Gastroesophageal sphincter (tissue), 4 donors: ENCODE data around the gene OR2T6. TPM values are rescaled to one million over a fixed set of nuclear protein-coding genes. Genes with fewer than 3 reads are reported as not detected.

ENCODE experiments used
- ATAC-seq: fragments of 150-250 bp; one replicate; pipeline ENCODE4 v1.9.1; 2016; ENCODE audit warnings: mild to moderate bottlenecking, moderate library complexity
- H3K27ac ChIP-seq, 4 donors: fragments of 200-600 bp; sonication (generic) in 3 of 4; 1 replicate in 3 of 4; 2 replicates in 1 of 4; pipeline ENCODE4 v1.5.1; 2016 to 2019
- H3K27me3 ChIP-seq: fragments of 200-600 bp; sonication (generic); one replicate; pipeline ENCODE4 v1.5.1; 2019
- H3K36me3 ChIP-seq, 2 donors: fragments of 200-600 bp; sonication (generic); one replicate each; pipeline ENCODE4 v1.5.1; 2019; ENCODE audit warnings: control low read depth in 1 of 2
- H3K4me1 ChIP-seq, 3 donors: fragments of 200-600 bp; sonication (generic); 1 replicate in 2 of 3; 2 replicates in 1 of 3; pipeline ENCODE4 v1.5.1; 2016 to 2019; ENCODE audit warnings: control low read depth in 2 of 3
- H3K4me3 ChIP-seq, 2 donors: fragments of 200-600 bp; sonication (generic); one replicate each; pipeline ENCODE4 v1.5.1; 2019; ENCODE audit warnings: mild to moderate bottlenecking in 1 of 2, moderate library complexity in 1 of 2
- H3K9me3 ChIP-seq, 3 donors: fragments of 200-600 bp; sonication (generic); one replicate each; pipeline ENCODE4 v1.5.1; 2017 to 2019; ENCODE audit warnings: control low read depth in 2 of 3
- EP300 ChIP-seq: sonication (generic); formaldehyde crosslinking; IDR thresholded peaks from one replicate; pipeline ENCODE4 v1.6.1; 2017; ENCODE audit warnings: antibody characterized with exemption, mild to moderate bottlenecking
- POLR2A ChIP-seq, 2 donors: fragments of 450-650 bp; IDR thresholded peaks; one replicate each; pipeline ENCODE4 v1.6.1; 2017; ENCODE audit warnings: antibody characterized with exemption in 2 of 2, mild to moderate bottlenecking in 2 of 2, moderate library complexity in 1 of 2
- POLR2AphosphoS5 ChIP-seq: sonication (generic); formaldehyde crosslinking; IDR thresholded peaks from one replicate; pipeline ENCODE4 v1.6.1; 2017; ENCODE audit warnings: antibody characterized with exemption
- WGBS, 2 donors: methylation state at CpG; one replicate each; pipeline ENCODE4 v1.1.5; 2018; ENCODE audit warnings: low coverage in 1 of 2; 5-methylcytosine and 5-hydroxymethylcytosine counted together
- total RNA-seq, 4 donors: library from RNA; depleted of rRNA; stranded (reverse); fragments of >200 nt; gene quantifications; one replicate each; pipeline ENCODE4 v1.1.0, GENCODE V29; 2016
- TF ChIP-seq, protein P1 (sequence below), 4 experiments: fragments of 200-600 bp in 2 of 4; fragments of 450-650 bp in 2 of 4; sonication (generic) in 1 of 4; IDR thresholded peaks; one replicate each; pipeline ENCODE4 v1.5.1; 2017 to 2019; ENCODE audit warnings: antibody characterized with exemption in 4 of 4, mild to moderate bottlenecking in 2 of 4, moderate library complexity in 2 of 4

OR2T6 gene
- total RNA-seq, 4 donors from 2014 or later, result 0.04 TPM; not detected in 3

DNA sequence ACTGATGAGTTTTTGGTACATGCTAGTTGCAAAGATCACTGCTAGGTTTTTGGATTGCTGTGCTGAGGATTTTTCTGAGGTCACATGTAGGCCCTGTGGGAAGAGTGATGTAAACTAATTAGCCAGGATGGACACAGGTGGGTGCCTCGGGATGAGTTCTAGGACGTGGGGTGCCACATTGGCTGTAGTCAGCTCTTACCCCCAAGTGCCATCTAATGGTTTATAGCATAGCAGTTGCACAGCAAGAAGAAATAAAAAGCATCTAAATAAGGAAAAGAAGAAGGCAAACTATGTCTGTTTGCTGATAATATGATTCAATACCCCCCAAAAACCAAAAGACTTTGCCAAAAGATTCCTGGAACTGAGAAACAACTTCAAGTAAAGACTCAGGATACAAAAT is 17.5 kb downstream of the OR2T6 start:
- Histone ChIP-seq H3K9me3 (no peaks in the 10 kb centered on the region), H3K4me1 (no peaks in the 10 kb centered on the region), H3K4me3 (no peak overlapping the region), H3K27me3 (peaks cover 7% of the 10 kb centered on the region), H3K36me3 (no peaks in the 10 kb centered on the region), H3K27ac (no peak overlapping the region)
- ATAC-seq, result no peak
- 55 to 61% methylated on average over 2 of the region's 2 CpGs for WGBS, 2 donors
- TF ChIP-seq, protein P1, sequence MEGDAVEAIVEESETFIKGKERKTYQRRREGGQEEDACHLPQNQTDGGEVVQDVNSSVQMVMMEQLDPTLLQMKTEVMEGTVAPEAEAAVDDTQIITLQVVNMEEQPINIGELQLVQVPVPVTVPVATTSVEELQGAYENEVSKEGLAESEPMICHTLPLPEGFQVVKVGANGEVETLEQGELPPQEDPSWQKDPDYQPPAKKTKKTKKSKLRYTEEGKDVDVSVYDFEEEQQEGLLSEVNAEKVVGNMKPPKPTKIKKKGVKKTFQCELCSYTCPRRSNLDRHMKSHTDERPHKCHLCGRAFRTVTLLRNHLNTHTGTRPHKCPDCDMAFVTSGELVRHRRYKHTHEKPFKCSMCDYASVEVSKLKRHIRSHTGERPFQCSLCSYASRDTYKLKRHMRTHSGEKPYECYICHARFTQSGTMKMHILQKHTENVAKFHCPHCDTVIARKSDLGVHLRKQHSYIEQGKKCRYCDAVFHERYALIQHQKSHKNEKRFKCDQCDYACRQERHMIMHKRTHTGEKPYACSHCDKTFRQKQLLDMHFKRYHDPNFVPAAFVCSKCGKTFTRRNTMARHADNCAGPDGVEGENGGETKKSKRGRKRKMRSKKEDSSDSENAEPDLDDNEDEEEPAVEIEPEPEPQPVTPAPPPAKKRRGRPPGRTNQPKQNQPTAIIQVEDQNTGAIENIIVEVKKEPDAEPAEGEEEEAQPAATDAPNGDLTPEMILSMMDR (IDR thresholded peaks at IDR 0.05), result no peak
- TF ChIP-seq POLR2AphosphoS5 (no peak), POLR2A (IDR thresholded peaks at IDR 0.05) (no peak), EP300 (no peak)

DNA sequence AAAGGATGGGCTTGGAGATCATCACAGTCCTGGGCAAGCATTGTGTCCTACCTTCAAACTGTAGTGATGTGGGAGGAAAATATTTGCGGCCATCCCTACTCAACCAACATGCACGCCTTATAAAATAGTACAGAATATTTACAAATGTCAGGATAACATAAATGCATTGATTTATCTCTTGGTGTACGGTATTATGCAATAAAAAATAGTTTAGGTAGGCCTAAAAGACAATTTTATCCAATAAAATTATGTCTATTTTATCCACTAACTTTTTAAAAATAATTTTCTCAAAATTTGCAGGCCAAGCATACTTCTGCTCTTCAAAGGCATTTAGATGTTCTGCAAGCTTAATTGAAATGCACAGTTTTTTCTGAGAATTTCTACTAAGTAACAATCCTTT is 27.2 kb downstream of the OR2T6 start, which contains the start of gene OR2T1:
TSS of gene OR2T1 (plus strand) at position 301 of the 400 bp plus-strand sequence. CDS start 3,100 bp downstream, outside the sequence.
- Histone ChIP-seq H3K27me3 (peaks cover 6% of the 10 kb centered on the region), H3K4me3 (no peak within 1 kb of the TSS), H3K4me1 (no peaks in the 10 kb centered on the region), H3K9me3 (no peaks in the 10 kb centered on the region), H3K36me3 (no peaks in the 10 kb centered on the region), H3K27ac (no peak within 1 kb of the TSS)
- ATAC-seq, result no peak
- TF ChIP-seq, protein P1 (IDR thresholded peaks at IDR 0.05), result no peak
- TF ChIP-seq POLR2A (IDR thresholded peaks at IDR 0.05), result no peak
- TF ChIP-seq EP300, result no peak
- TF ChIP-seq POLR2AphosphoS5, result no peak
- 56 to 73% methylated on average over 3 of the region's 3 CpGs for WGBS, 2 donors

- Histone ChIP-seq H3K4me3 (no peak overlapping the region), H3K27ac (no peak overlapping the region), H3K36me3 (no peaks in the 10 kb centered on the region), H3K4me1 (no peaks in the 10 kb centered on the region), H3K9me3 (no peaks in the 10 kb centered on the region), H3K27me3 (peaks cover 6% of the 10 kb centered on the region)
- WGBS, 2 donors, result 77 to 84% methylated on average over 6 of the region's 6 CpGs
- ATAC-seq, result no peak
- TF ChIP-seq POLR2AphosphoS5 (no peak), POLR2A (IDR thresholded peaks at IDR 0.05) (no peak), EP300 (no peak)
- TF ChIP-seq, protein P1 (IDR thresholded peaks at IDR 0.05), result no peak
Measured at GRCh38 chr1:248404024-248404423, 28.5 kb downstream of the OR2T6 start.

DNA sequence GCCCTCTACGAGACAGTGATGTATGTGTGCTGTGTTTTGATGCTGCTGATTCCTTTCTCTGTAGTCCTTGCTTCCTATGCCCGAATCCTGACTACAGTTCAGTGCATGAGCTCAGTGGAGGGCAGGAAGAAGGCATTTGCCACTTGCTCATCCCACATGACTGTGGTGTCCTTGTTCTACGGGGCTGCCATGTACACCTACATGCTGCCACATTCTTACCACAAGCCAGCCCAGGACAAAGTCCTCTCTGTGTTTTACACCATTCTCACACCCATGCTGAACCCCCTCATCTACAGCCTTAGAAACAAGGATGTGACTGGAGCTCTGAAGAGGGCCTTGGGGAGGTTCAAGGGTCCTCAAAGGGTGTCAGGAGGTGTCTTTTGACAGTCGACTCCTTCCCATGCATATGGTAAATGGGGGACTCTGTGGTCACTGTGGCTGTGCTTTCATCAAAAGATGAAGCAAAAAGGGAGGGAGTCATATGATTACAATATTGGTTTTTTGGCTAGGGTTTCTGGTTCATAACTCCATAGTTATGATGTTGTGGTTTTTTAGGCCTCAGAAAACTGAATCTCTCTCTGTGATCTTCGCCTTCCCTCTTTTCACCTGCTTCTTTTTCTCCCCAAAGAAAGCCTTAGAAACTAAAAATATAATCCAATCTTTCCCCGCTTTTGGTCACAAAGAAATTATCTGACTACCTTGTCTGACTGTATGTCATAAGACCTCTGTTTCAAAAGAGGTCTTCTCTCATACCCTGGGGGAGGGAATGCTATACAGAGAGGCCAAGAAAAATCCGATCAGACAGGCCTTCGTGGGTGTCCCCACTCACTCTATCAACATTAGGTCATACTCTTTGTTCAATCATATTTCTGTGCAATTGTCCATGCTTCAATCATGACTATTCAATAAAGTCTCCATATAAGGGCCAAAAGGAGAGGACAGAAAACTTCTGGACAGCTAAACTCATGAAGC is 31.5 kb downstream of the OR2T6 start:
- WGBS, 2 donors, result 67 to 73% methylated on average over 5 to 8 of the region's 8 CpGs
- Histone ChIP-seq H3K27ac (no peak overlapping the region), H3K4me3 (no peak overlapping the region), H3K27me3 (peaks cover 6% of the 10 kb centered on the region), H3K36me3 (no peaks in the 10 kb centered on the region), H3K4me1 (no peaks in the 10 kb centered on the region), H3K9me3 (peaks cover 0 to 19% (median 0%) of the 10 kb centered on the region in 3 donors)
- no peak for ATAC-seq
- TF ChIP-seq EP300, result no peak
- no peak for TF ChIP-seq POLR2AphosphoS5
- TF ChIP-seq POLR2A (IDR thresholded peaks at IDR 0.05), result no peak
- TF ChIP-seq, protein P1 (IDR thresholded peaks at IDR 0.05), result no peak
